K562 (cell line): ENCODE measurements around the gene HES4. TPM values are rescaled to one million over a fixed set of nuclear protein-coding genes. Genes with fewer than 3 reads are reported as not detected.

Experiments used
- ATAC-seq: fragments of 200-7000 bp; cut with Tn5 transposase; 3 replicates; pipeline ENCODE4 v1.9.1; 2020; ENCODE audit warnings: moderate library complexity
- BruUV-seq: library from RNA; stranded (reverse); fragments of 400-500 nt; replicated peaks from 2 replicates; lab custom pipeline; 2021; lab: Mats Ljungman, UMichigan
- CTCF ChIA-PET: fragments of 300-600 bp; formaldehyde crosslinking; extraction: SDS; loops from one replicate; lab custom pipeline; 2021; ENCODE audit warnings: low intra/inter-chr PET ratio; lab: Yijun Ruan, JAX
- POLR2A ChIA-PET: fragments of 300-600, 350-650 bp; sonication (Branson Sonifier 250); formaldehyde crosslinking; extraction: SDS; loops from one replicate; lab custom pipeline; 2021; ENCODE audit warnings: antibody characterized with exemption, inconsistent platforms; lab: Yijun Ruan, JAX
- DNase-seq, 4 experiments: peaks; one replicate each; pipeline versions ENCODE4 v3.0.0 to v3.0.0-alpha.2; 2011 to 2018; ENCODE audit warnings: low spot score in 3 of 4, mixed read lengths in 3 of 4; ENCODE audit errors: extremely low read depth in 1 of 4
- FAIRE-seq: peaks from 2 replicates; lab custom pipeline; 2011; peaks lifted over from hg19 to GRCh38; lab: Jason Lieb, UNC
- H2AFZ ChIP-seq: 2 replicates; pipeline ENCODE4 v1.6.0; 2011; ENCODE audit warnings: low read depth, low read length, control low read depth, inconsistent platforms
- H3K27ac ChIP-seq: fragments of 200-600 bp; 3 replicates; pipeline ENCODE4 v1.8.0; 2011; ENCODE audit warnings: low read depth, mild to moderate bottlenecking, control low read depth, inconsistent platforms, low read length, moderate library complexity, mixed read lengths; ENCODE audit errors: extremely low read depth
- H3K27me3 ChIP-seq, 2 experiments: fragments of 300-600 bp in 1 of 2; 2 replicates in 1 of 2; 3 replicates in 1 of 2; pipeline versions ENCODE4 v1.6.0 to v1.8.0; 2011; ENCODE audit warnings: inconsistent platforms in 2 of 2, low read length in 2 of 2, mild to moderate bottlenecking in 1 of 2, mixed read lengths in 1 of 2, moderate library complexity in 1 of 2; ENCODE audit not compliant: control insufficient read depth in 2 of 2, insufficient read depth in 2 of 2
- H3K36me3 ChIP-seq: fragments of 300-600 bp; 3 replicates; pipeline ENCODE4 v1.8.0; 2011; ENCODE audit warnings: mild to moderate bottlenecking, low read length, inconsistent platforms; ENCODE audit not compliant: control insufficient read depth, insufficient read depth
- H3K4me1 ChIP-seq, 2 experiments: fragments of 200-600 bp in 1 of 2; replicated peaks in 1 of 2; 2 replicates in 1 of 2; 3 replicates in 1 of 2; pipeline versions ENCODE4 v1.5.1 to v1.8.0; 2011; ENCODE audit warnings: inconsistent platforms in 2 of 2, low read length in 2 of 2, mild to moderate bottlenecking in 1 of 2, mixed read lengths in 1 of 2, moderate library complexity in 1 of 2; ENCODE audit not compliant: control insufficient read depth in 2 of 2, insufficient read depth in 2 of 2
- H3K4me2 ChIP-seq: 2 replicates; pipeline ENCODE4 v1.6.1; 2011; ENCODE audit warnings: low read length, control low read depth, inconsistent platforms, mixed read lengths; ENCODE audit not compliant: insufficient read depth
- H3K4me3 ChIP-seq: fragments of 200-600 bp; sonication (generic), shearing (Covaris generic); 2 replicates; pipeline ENCODE4 v1.5.1; 2016; ENCODE audit warnings: control low read depth, inconsistent platforms
- H3K79me2 ChIP-seq: fragments of 200-600 bp; 3 replicates; pipeline ENCODE4 v1.8.0; 2011; ENCODE audit warnings: low read length, inconsistent platforms; ENCODE audit not compliant: control insufficient read depth, insufficient read depth
- H3K9ac ChIP-seq, 2 experiments: 2 replicates each; pipeline versions ENCODE4 v1.6.0 to v1.6.1; 2011; ENCODE audit warnings: low read depth in 2 of 2, low read length in 2 of 2, control low read depth in 1 of 2, inconsistent platforms in 1 of 2, mild to moderate bottlenecking in 1 of 2, mixed read lengths in 1 of 2; ENCODE audit not compliant: insufficient read depth in 1 of 2
- H3K9me1 ChIP-seq: one replicate; pipeline ENCODE4 v1.6.0; 2011; ENCODE audit warnings: inconsistent platforms, mild to moderate bottlenecking, low read length, moderate library complexity; ENCODE audit not compliant: control insufficient read depth, insufficient read depth
- H3K9me3 ChIP-seq: replicated peaks from 2 replicates; pipeline ENCODE4 v1.5.1; 2011; ENCODE audit warnings: low read depth, low read length, inconsistent platforms; ENCODE audit not compliant: control insufficient read depth, insufficient read depth
- H4K20me1 ChIP-seq: replicated peaks from 2 replicates; pipeline ENCODE4 v1.6.1; 2011; ENCODE audit warnings: low read length, inconsistent platforms, mixed read lengths; ENCODE audit not compliant: control insufficient read depth, insufficient read depth
- ARID2 ChIP-seq: fragments of 450-650 bp; IDR thresholded peaks from 2 replicates; pipeline ENCODE4 v1.6.1; 2017; ENCODE audit warnings: antibody characterized with exemption, mild to moderate bottlenecking
- BRD4 ChIP-seq: fragments of 200-600 bp; sonication (generic); IDR thresholded peaks from 2 replicates; pipeline ENCODE4 v1.6.1; 2017; ENCODE audit warnings: inconsistent platforms
- CTCFL ChIP-seq: IDR thresholded peaks from 2 replicates; pipeline ENCODE4 v1.6.1; 2011; ENCODE audit warnings: borderline replicate concordance, low read depth, mild to moderate bottlenecking, moderate library complexity, low read length; ENCODE audit not compliant: insufficient read depth, poor library complexity, severe bottlenecking
- FOXA3 ChIP-seq, 2 experiments: fragments of 450-650 bp in 1 of 2; sonication (generic) in 1 of 2; formaldehyde crosslinking; IDR thresholded peaks in 1 of 2; conservative IDR thresholded peaks in 1 of 2; 2 replicates each; pipeline versions ENCODE4 v1.4.0 to v1.8.0; 2020 to 2022; ENCODE audit warnings: mild to moderate bottlenecking in 2 of 2, missing genetic modification reagents in 1 of 2
- GATAD2B ChIP-seq: fragments of 450-650 bp; IDR thresholded peaks from 2 replicates; pipeline ENCODE4 v1.6.1; 2017; ENCODE audit warnings: mild to moderate bottlenecking, borderline replicate concordance
- NEUROD1 ChIP-seq: fragments of 150-350 bp; IDR thresholded peaks from 2 replicates; pipeline ENCODE4 v1.6.1; 2014; ENCODE audit warnings: borderline replicate concordance, low read length, low read depth; ENCODE audit not compliant: partially characterized antibody
- SREBF1 ChIP-seq: fragments of 150-350 bp; IDR thresholded peaks from 2 replicates; pipeline ENCODE4 v1.6.1; 2014; ENCODE audit warnings: antibody characterized with exemption, low read depth, low read length, borderline replicate concordance
- TBP ChIP-seq: optimal IDR thresholded peaks from 2 replicates; pipeline ENCODE3; 2011; ENCODE audit warnings: low read depth, low read length, improper control_type of control experiment
- YY1 ChIP-seq, 3 experiments: IDR thresholded peaks; 2 replicates each; pipeline ENCODE4 v1.6.1; 2011; ENCODE audit warnings: low read length in 2 of 3, mild to moderate bottlenecking in 2 of 3, moderate library complexity in 2 of 3, borderline replicate concordance in 1 of 3, control low read depth in 1 of 3, low read depth in 1 of 3; ENCODE audit not compliant: insufficient read depth in 3 of 3, insufficient replicate concordance in 2 of 3, control insufficient read depth in 1 of 3, insufficient read length in 1 of 3; ENCODE audit errors: extremely low read depth in 1 of 3
- ZC3H4 ChIP-seq: sonication (generic); formaldehyde crosslinking; IDR thresholded peaks from 2 replicates; pipeline ENCODE4 v1.9.0; 2021; ENCODE audit warnings: missing genetic modification reagents, borderline replicate concordance
- ZNF263 ChIP-seq: sonication (generic); formaldehyde crosslinking; IDR thresholded peaks from 2 replicates; pipeline ENCODE4 v1.8.0; 2022; ENCODE audit warnings: mild to moderate bottlenecking, missing genetic modification reagents, borderline replicate concordance
- ZNF282 ChIP-seq: sonication (generic); formaldehyde crosslinking; IDR thresholded peaks from 2 replicates; pipeline ENCODE4 v1.8.1; 2023; ENCODE audit warnings: missing genetic modification reagents
- ZNF764 ChIP-seq: fragments of 250-450 bp; sonication (Bioruptor Pico); IDR thresholded peaks from 2 replicates; pipeline ENCODE4 v1.4.0; 2020; ENCODE audit warnings: low read depth, mild to moderate bottlenecking, moderate library complexity
- WGBS: fragments of 100-300 bp; shearing (Covaris generic); methylation state at CpG from one replicate; pipeline ENCODE4 v1.1.6; 2016; ENCODE audit warnings: low coverage, mixed read lengths; ENCODE audit not compliant: insufficient coverage; ENCODE audit errors: missing lambda C conversion rate; 5-methylcytosine and 5-hydroxymethylcytosine counted together
- in situ Hi-C: fragments of 300-500 bp; cut with MboI; formaldehyde crosslinking; loops from 4 replicates; pipeline ENCODE4 v1.15.0; 2018; ENCODE audit warnings: inconsistent platforms, mixed read lengths
- intact Hi-C: fragments of 100-400 bp; cut with micrococcal nuclease; formaldehyde crosslinking; loops from 2 replicates; pipeline ENCODE4 v1.14.2; 2022
- polyA plus RNA-seq, 8 experiments: library from polyadenylated mRNA; depleted of rRNA in 4 of 8; stranded (reverse) in 5 of 8; unstranded in 3 of 8; fragments of >200 nt; fragmentation: Nextera tagmentation in 2 of 8; fragmentation: Illumina TruSeq in 1 of 8; extraction: Ambion mirVana in 2 of 8; extraction: Trizol in 1 of 8; gene quantifications; 2 replicates each; pipeline versions ENCODE4 v1.2.1 to v1.2.3, GENCODE V29; 2011 to 2014; ENCODE audit warnings: inconsistent platforms in 1 of 8, missing spikeins in 1 of 8
- total RNA-seq, 7 experiments: library from RNA; depleted of rRNA in 6 of 7; stranded (reverse); fragments of >200 nt in 6 of 7; fragmentation: Illumina TruSeq in 2 of 7; extraction: Trizol in 2 of 7; gene quantifications; 2 replicates each; pipeline versions ENCODE4 v1.2.1 to v1.2.3, GENCODE V29; 2011 to 2021; ENCODE audit warnings: low replicate concordance in 1 of 7
- TF ChIP-seq, protein P1 (sequence below): fragments of 450-650 bp; IDR thresholded peaks from 2 replicates; pipeline ENCODE4 v1.6.1; 2018; ENCODE audit not compliant: partially characterized antibody

Gene HES4
- total and polyA plus RNA-seq, 9 of the 15 experiments (the other 6 are each of a cell fraction or from before 2014, with no cell fraction given): 0.21 to 43.7 (median 5.3) TPM; not detected in 2

DNA sequence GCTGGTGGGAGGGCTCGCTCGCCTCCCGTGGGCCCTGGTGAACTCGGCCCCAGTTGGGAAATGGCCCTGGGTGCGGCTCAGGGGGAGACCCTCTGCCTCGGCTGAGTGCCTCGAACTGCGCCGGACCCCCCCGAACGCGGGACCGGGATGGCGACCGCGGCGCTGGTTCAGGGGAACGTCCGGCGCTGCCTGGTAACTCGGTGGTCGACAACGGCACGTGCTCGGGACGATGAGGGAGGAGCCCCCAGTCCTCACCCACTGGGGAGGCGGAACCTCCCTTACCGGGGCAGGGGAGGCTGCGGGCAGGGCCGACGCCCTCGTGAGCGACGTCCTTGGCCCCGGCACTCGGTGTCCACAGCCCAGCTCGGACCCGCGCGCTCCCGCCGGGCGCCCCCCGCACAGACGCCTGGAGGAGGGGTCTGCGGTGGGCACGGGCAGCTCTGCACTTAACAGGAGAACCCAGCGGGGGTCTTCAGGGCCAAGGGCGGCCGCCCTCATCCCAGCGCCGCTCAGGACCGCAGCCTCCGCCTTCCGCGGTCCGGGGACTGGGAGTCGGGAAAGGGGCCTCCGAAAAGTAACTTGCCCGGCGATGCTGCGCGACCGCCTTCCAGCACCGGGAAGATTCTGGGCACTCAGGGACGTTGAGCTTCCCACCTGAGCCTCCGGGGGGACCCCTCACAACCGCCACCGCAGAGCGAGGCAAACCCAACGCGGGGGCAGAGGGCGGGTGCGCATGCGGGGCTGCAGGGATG, 1.7 kb downstream of the HES4 start:
- no peak for ATAC-seq
- ChIA-PET POLR2A (interaction anchor here (0.7 to 1.9 kb wide), 6 partner anchors 14 to 205 kb away, joined by 3 to 8 read pairs (median 4); partner anchors contain the start of genes ISG15 and PERM1), CTCF (no interaction called here)
- Histone ChIP-seq H4K20me1 (peaks cover 11% of the 10 kb centered on the region; the same call in 1 of the 2 replicates), H2AFZ (no peak overlapping the region), H3K9ac (peak overlapping the region in 1 of 2 experiments; percentile 43; a peak in 1 of 4 replicates), H3K4me3 (peak overlapping the region; percentile 52; the same call in 1 of the 2 replicates), H3K9me3 (no peaks in the 10 kb centered on the region), H3K4me1 (peaks cover 7 to 76% of the 10 kb centered on the region in 2 experiments; a peak in 4 of 5 replicates), H3K36me3 (no peaks in the 10 kb centered on the region), H3K4me2 (no peak overlapping the region), H3K79me2 (peaks cover 16% of the 10 kb centered on the region; the same call in 2 of the 3 replicates), H3K9me1 (no peaks in the 10 kb centered on the region), H3K27ac (no peak overlapping the region), H3K27me3 (peaks cover 0 to 8% of the 10 kb centered on the region in 2 experiments; a peak in 1 of 5 replicates)
- peak in 2 of 4 experiments; percentile 26 to 49 for DNase-seq
- intact Hi-C loops (no loop called here), in situ Hi-C loops (no loop called here)
- FAIRE-seq: no peak
- 67% methylated on average over 46 of the region's 75 CpGs for WGBS
- TSS peak; percentile 33 for BruUV-seq
- TF ChIP-seq ZNF282 (peak; percentile 30; the same call in 1 of the 2 replicates), GATAD2B (no peak), CTCFL (peak; percentile 30), ZC3H4 (CRISPR knock-in tag) (no peak), ARID2 (no peak), BRD4 (no peak), ZNF764 (no peak), YY1 (IDR thresholded peaks at IDR 0.05; ENCODE audit: borderline replicate concordance in 1 of 3, control insufficient read depth in 1 of 3, extremely low read depth in 1 of 3, insufficient read depth in 3 of 3, insufficient read length in 1 of 3, insufficient replicate concordance in 2 of 3, low read depth in 1 of 3, low read length in 2 of 3) (no peak), FOXA3 (CRISPR knock-in tag; conservative IDR thresholded peaks at IDR 0.05 in 1 of 2, IDR thresholded peaks at IDR 0.05 in 1 of 2) (no peak), NEUROD1 (no peak), SREBF1 (no peak), TBP (no peak), ZNF263 (no peak)
- TF ChIP-seq, protein P1, sequence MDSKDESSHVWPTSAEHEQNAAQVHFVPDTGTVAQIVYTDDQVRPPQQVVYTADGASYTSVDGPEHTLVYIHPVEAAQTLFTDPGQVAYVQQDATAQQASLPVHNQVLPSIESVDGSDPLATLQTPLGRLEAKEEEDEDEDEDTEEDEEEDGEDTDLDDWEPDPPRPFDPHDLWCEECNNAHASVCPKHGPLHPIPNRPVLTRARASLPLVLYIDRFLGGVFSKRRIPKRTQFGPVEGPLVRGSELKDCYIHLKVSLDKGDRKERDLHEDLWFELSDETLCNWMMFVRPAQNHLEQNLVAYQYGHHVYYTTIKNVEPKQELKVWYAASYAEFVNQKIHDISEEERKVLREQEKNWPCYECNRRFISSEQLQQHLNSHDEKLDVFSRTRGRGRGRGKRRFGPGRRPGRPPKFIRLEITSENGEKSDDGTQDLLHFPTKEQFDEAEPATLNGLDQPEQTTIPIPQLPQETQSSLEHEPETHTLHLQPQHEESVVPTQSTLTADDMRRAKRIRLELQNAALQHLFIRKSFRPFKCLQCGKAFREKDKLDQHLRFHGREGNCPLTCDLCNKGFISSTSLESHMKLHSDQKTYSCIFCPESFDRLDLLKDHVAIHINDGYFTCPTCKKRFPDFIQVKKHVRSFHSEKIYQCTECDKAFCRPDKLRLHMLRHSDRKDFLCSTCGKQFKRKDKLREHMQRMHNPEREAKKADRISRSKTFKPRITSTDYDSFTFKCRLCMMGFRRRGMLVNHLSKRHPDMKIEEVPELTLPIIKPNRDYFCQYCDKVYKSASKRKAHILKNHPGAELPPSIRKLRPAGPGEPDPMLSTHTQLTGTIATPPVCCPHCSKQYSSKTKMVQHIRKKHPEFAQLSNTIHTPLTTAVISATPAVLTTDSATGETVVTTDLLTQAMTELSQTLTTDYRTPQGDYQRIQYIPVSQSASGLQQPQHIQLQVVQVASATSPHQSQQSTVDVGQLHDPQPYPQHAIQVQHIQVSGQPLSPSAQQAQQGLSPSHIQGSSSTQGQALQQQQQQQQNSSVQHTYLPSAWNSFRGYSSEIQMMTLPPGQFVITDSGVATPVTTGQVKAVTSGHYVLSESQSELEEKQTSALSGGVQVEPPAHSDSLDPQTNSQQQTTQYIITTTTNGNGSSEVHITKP: no peak
